CD4-positive, CD25-positive, alpha-beta regulatory T cell (primary cell): ENCODE data around the gene HDC. TPM values are rescaled to one million over a fixed set of nuclear protein-coding genes. Genes with fewer than 3 reads are reported as not detected.

Source experiments
- ATAC-seq, 2 donors: fragments of 150-1000 bp; cut with Tn5 transposase; one replicate each; pipeline ENCODE4 v1.10.0; 2021; ENCODE audit warnings: low read depth in 2 of 2, moderate number of reproducible peaks in 2 of 2, moderate library complexity in 1 of 2
- DNase-seq, 3 donors: peaks; one replicate each; pipeline versions ENCODE4 v3.0.0 to v3.0.0-alpha.2; 2012 to 2022; ENCODE audit warnings: mixed read lengths in 1 of 3
- H3K27ac ChIP-seq: one replicate; pipeline ENCODE4 v1.7.0; 2013; ENCODE audit warnings: mild to moderate bottlenecking, low read length; ENCODE audit not compliant: insufficient read depth, poor library complexity, severe bottlenecking
- H3K27me3 ChIP-seq: one replicate; pipeline ENCODE4 v1.7.0; 2013; ENCODE audit warnings: low read length; ENCODE audit not compliant: control insufficient read depth, insufficient read depth
- H3K36me3 ChIP-seq: one replicate; pipeline ENCODE4 v1.7.0; 2013; ENCODE audit warnings: mild to moderate bottlenecking, low read length, moderate library complexity; ENCODE audit not compliant: control insufficient read depth, insufficient read depth
- H3K4me1 ChIP-seq: 2 replicates; pipeline ENCODE4 v1.7.0; 2013; ENCODE audit warnings: mild to moderate bottlenecking, low read length; ENCODE audit not compliant: insufficient read depth, control insufficient read depth, poor library complexity, severe bottlenecking
- H3K4me3 ChIP-seq: one replicate; pipeline ENCODE4 v1.7.0; 2013; ENCODE audit warnings: low read depth, mild to moderate bottlenecking, low read length, moderate library complexity
- H3K9me3 ChIP-seq, 2 experiments: 1 replicate in 1 of 2; 2 replicates in 1 of 2; pipeline ENCODE4 v1.7.0; 2013; ENCODE audit warnings: low read length in 2 of 2, mild to moderate bottlenecking in 1 of 2, moderate library complexity in 1 of 2; ENCODE audit not compliant: control insufficient read depth in 2 of 2
- H3K27ac Mint-ChIP-seq, 3 donors: one replicate each; pipeline ENCODE4 v1.8.0; 2020 to 2022; ENCODE audit warnings: mild to moderate bottlenecking in 3 of 3, mixed read lengths in 3 of 3, moderate library complexity in 2 of 3
- H3K27me3 Mint-ChIP-seq: one replicate; pipeline ENCODE4 v1.8.0; 2022; ENCODE audit warnings: mild to moderate bottlenecking, mixed read lengths
- H3K36me3 Mint-ChIP-seq: one replicate; pipeline ENCODE4 v1.8.0; 2020; ENCODE audit warnings: mixed read lengths
- H3K4me1 Mint-ChIP-seq, 4 donors: one replicate each; pipeline ENCODE4 v1.8.0; 2020 to 2022; ENCODE audit warnings: mixed read lengths in 4 of 4, mild to moderate bottlenecking in 1 of 4
- H3K4me3 Mint-ChIP-seq, 4 donors: one replicate each; pipeline ENCODE4 v1.8.0; 2020 to 2022; ENCODE audit warnings: mild to moderate bottlenecking in 4 of 4, mixed read lengths in 4 of 4, moderate library complexity in 3 of 4
- H3K9me3 Mint-ChIP-seq, 7 donors: one replicate each; pipeline ENCODE4 v1.8.0; 2020 to 2022; ENCODE audit warnings: mixed read lengths in 7 of 7, mild to moderate bottlenecking in 3 of 7, moderate library complexity in 2 of 7
- polyA plus RNA-seq, 4 donors: library from polyadenylated mRNA; unstranded; fragments of 300-500 nt; fragmentation: Illumina TruSeq; gene quantifications; one replicate each; pipeline ENCODE4 v1.2.3, GENCODE V29; 2021
- total RNA-seq: library from RNA; stranded (reverse); gene quantifications from one replicate; pipeline ENCODE4 v1.2.3, GENCODE V29; 2022

The HDC gene, protein sequence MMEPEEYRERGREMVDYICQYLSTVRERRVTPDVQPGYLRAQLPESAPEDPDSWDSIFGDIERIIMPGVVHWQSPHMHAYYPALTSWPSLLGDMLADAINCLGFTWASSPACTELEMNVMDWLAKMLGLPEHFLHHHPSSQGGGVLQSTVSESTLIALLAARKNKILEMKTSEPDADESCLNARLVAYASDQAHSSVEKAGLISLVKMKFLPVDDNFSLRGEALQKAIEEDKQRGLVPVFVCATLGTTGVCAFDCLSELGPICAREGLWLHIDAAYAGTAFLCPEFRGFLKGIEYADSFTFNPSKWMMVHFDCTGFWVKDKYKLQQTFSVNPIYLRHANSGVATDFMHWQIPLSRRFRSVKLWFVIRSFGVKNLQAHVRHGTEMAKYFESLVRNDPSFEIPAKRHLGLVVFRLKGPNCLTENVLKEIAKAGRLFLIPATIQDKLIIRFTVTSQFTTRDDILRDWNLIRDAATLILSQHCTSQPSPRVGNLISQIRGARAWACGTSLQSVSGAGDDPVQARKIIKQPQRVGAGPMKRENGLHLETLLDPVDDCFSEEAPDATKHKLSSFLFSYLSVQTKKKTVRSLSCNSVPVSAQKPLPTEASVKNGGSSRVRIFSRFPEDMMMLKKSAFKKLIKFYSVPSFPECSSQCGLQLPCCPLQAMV
- total RNA-seq (3.5 TPM), polyA plus RNA-seq (not detected)

- no peak within 1 kb of the TSS for H3K4me3 Mint-ChIP-seq
- H3K27me3 Mint-ChIP-seq: no peaks in the 10 kb centered on the region
- ATAC-seq (no peak), DNase-seq (no peak)
- H3K4me1 Mint-ChIP-seq: peaks cover 4 to 28% (median 17%) of the 10 kb centered on the region in 4 donors
- peaks cover 0 to 9% (median 1%) of the 10 kb centered on the region in 7 donors for H3K9me3 Mint-ChIP-seq
- H3K27ac ChIP-seq: no peak within 1 kb of the TSS
- H3K9me3 ChIP-seq: peaks cover 0 to 2% of the 10 kb centered on the region in 2 experiments
- H3K27ac Mint-ChIP-seq: no peak within 1 kb of the TSS
- H3K36me3 ChIP-seq: no peaks in the 10 kb centered on the region
- peaks cover 3% of the 10 kb centered on the region for H3K27me3 ChIP-seq
- H3K4me3 ChIP-seq: no peak within 1 kb of the TSS
- peaks cover 18% of the 10 kb centered on the region for H3K4me1 ChIP-seq
- H3K36me3 Mint-ChIP-seq: peaks cover 4% of the 10 kb centered on the region
These were observed at the start of gene HDC for GRCh38 chr15:50265620-50266019. HDC (minus strand) TSS chr15:50265726; CDS start chr15:50265623, 103 bp downstream.

DNA sequence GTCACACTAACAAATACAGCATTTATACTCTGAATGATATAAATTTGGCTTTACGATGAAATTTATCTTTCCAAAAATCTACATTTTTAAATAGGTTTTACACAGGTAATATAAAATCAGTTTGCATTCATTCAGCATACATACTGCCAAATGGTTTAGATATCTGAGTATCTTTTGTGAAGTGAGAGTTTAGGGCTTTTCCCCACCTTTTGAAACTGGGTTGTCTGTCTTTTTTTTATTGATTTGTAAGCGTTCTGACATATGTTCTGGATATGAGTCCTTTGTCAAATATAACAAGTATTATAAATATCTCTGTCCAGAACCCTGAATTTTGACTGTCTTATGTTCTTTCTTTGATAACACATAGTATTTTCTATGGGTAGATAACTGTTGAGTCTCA is 47.1 kb upstream of the HDC start:
- Histone ChIP-seq H3K36me3 (peaks cover 10% of the 10 kb centered on the region), H3K4me1 (no peaks in the 10 kb centered on the region), H3K4me3 (no peak overlapping the region), H3K27ac (no peak overlapping the region), H3K27me3 (no peaks in the 10 kb centered on the region), H3K9me3 (peaks cover 0 to 6% of the 10 kb centered on the region in 2 experiments)
- H3K36me3 Mint-ChIP-seq: peaks cover 14% of the 10 kb centered on the region
- H3K27ac Mint-ChIP-seq: no peak overlapping the region
- H3K4me1 Mint-ChIP-seq: peaks cover 4 to 24% (median 14%) of the 10 kb centered on the region in 4 donors
- H3K4me3 Mint-ChIP-seq: no peak overlapping the region
- DNase-seq: no peak
- no peaks in the 10 kb centered on the region for H3K27me3 Mint-ChIP-seq
- peaks cover 0 to 10% (median 3%) of the 10 kb centered on the region in 7 donors for H3K9me3 Mint-ChIP-seq
- no peak for ATAC-seq

DNA sequence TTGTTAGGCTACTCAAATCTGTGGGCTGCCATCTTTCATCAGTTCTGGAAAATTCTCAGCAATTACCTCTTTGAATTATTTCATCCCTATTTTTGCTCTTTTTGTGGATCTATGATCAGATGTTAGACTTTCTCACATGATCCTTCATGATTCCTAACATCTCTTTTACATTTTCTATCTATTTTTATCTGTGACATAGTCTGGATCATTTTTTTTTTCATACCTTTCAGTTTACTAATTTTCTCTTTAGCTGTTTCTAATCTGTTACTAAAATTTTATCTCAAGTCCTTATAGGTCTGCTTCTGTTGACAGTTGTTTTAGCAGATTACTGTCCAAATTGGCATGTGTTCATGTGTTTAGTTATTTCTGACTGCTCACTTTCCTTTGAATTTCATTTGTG is 42.3 kb upstream of the HDC start:
- Histone ChIP-seq H3K27me3 (no peaks in the 10 kb centered on the region), H3K4me1 (no peaks in the 10 kb centered on the region), H3K9me3 (peaks cover 0 to 7% of the 10 kb centered on the region in 2 experiments), H3K27ac (no peak overlapping the region), H3K4me3 (no peak overlapping the region), H3K36me3 (peaks cover 21% of the 10 kb centered on the region)
- peaks cover 0 to 11% (median 2%) of the 10 kb centered on the region in 7 donors for H3K9me3 Mint-ChIP-seq
- H3K4me3 Mint-ChIP-seq: no peak overlapping the region
- peaks cover 3 to 21% (median 16%) of the 10 kb centered on the region in 4 donors for H3K4me1 Mint-ChIP-seq
- DNase-seq (no peak), ATAC-seq (no peak)
- no peaks in the 10 kb centered on the region for H3K27me3 Mint-ChIP-seq
- H3K36me3 Mint-ChIP-seq: peaks cover 34% of the 10 kb centered on the region
- H3K27ac Mint-ChIP-seq: peak overlapping the region in 1 of 3 donors; percentile 38

- H3K36me3 ChIP-seq: peaks cover 42% of the 10 kb centered on the region
- H3K27ac ChIP-seq: no peak overlapping the region
- peaks cover 0 to 11% (median 2%) of the 10 kb centered on the region in 7 donors for H3K9me3 Mint-ChIP-seq
- peaks cover 0 to 7% of the 10 kb centered on the region in 2 experiments for H3K9me3 ChIP-seq
- peaks cover 51% of the 10 kb centered on the region for H3K36me3 Mint-ChIP-seq
- ATAC-seq (no peak), DNase-seq (no peak)
- no peaks in the 10 kb centered on the region for H3K27me3 Mint-ChIP-seq
- H3K4me3 ChIP-seq: no peak overlapping the region
- H3K4me1 Mint-ChIP-seq: peaks cover 3 to 11% (median 6%) of the 10 kb centered on the region in 4 donors
- peak overlapping the region in 1 of 3 donors; percentile 38 for H3K27ac Mint-ChIP-seq
- H3K4me1 ChIP-seq: no peaks in the 10 kb centered on the region
- no peaks in the 10 kb centered on the region for H3K27me3 ChIP-seq
- no peak overlapping the region for H3K4me3 Mint-ChIP-seq
These were observed 39.3 kb upstream of the HDC start for GRCh38 chr15:50304836-50305235.

DNA sequence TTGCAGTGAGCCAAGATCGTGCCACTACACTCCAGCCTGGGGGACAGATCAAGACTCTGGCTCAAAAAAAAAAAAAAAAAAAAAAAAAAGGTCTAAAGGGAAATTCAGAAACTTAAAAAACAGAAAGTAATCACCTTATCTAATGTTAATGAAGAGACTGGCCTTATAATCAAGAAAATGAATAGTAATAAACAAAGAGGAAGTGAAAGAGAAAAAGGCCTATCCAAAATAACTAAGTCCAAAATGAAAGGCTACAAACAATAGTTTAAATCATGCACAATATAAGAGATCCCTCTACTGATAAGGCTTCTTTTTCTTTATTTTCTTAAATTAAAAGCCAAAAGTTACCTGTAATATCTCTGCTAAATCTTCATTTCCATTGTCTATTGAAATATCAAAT is 37.1 kb upstream of the HDC start:
- Mint-ChIP-seq H3K36me3 (peaks cover 46% of the 10 kb centered on the region), H3K9me3 (peaks cover 0 to 4% (median 0%) of the 10 kb centered on the region in 7 donors), H3K4me1 (peaks cover 3 to 6% (median 5%) of the 10 kb centered on the region in 4 donors), H3K27me3 (no peaks in the 10 kb centered on the region), H3K4me3 (no peak overlapping the region), H3K27ac (no peak overlapping the region)
- Histone ChIP-seq H3K27ac (no peak overlapping the region), H3K4me3 (no peak overlapping the region), H3K27me3 (no peaks in the 10 kb centered on the region), H3K9me3 (peaks cover 0 to under 1% of the 10 kb centered on the region in 2 experiments), H3K4me1 (no peaks in the 10 kb centered on the region), H3K36me3 (peaks cover 50% of the 10 kb centered on the region)
- ATAC-seq: no peak
- DNase-seq: no peak

DNA sequence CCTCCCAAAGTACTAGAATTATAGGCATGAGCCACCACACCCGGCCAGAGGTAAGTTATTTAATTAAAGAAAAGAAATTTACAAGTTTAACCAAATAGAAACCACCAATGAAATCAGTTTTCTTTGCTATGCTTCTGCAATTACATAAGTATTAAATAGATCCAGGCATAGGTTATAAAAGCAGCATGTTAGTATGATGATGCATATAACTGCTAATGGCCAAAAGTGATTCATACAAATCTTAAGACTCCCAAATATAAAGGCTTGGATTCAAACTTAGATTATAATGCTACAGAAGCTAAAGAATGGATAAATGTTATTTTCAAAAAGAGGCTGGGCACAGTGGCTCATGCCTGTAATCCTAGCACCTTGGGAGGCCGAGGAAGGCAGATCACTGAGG is 32.8 kb upstream of the HDC start:
- peaks cover 38% of the 10 kb centered on the region for H3K36me3 Mint-ChIP-seq

DNA sequence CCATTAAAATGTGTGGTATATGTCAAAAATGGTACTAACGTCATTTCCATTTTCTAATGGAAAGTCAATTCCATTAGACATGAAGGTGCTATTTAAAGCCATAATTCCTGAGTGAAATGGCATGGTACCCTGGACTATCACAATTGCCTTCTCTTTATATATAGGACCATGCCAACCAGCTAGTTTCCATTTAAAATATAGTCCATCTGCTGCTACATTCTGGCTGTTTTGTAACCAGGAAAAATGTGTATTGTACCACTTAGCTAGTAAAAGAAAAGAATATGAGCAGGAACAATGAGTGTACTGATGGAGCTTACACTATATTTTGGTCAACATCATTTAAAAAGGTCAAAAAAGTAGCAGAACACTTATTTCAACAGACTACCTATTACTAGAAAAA is 30.4 kb upstream of the HDC start:
- H3K27me3 Mint-ChIP-seq: no peaks in the 10 kb centered on the region
- peaks cover 25% of the 10 kb centered on the region for H3K36me3 Mint-ChIP-seq
- H3K4me1 Mint-ChIP-seq: peaks cover 0 to 4% (median under 1%) of the 10 kb centered on the region in 4 donors
- H3K27ac Mint-ChIP-seq: peak overlapping the region in 1 of 3 donors; percentile 43
- H3K9me3 Mint-ChIP-seq: no peaks in the 10 kb centered on the region
- H3K4me1 ChIP-seq: no peaks in the 10 kb centered on the region
- H3K27ac ChIP-seq: no peak overlapping the region
- no peaks in the 10 kb centered on the region for H3K9me3 ChIP-seq
- peaks cover 41% of the 10 kb centered on the region for H3K36me3 ChIP-seq
- H3K27me3 ChIP-seq: no peaks in the 10 kb centered on the region
- DNase-seq (no peak), ATAC-seq (no peak)
- no peak overlapping the region for H3K4me3 Mint-ChIP-seq
- H3K4me3 ChIP-seq: no peak overlapping the region

More for the DNA sequence above, 32.8 kb upstream of the HDC start:
- no peak for ATAC-seq
- Histone ChIP-seq H3K27me3 (no peaks in the 10 kb centered on the region), H3K27ac (no peak overlapping the region), H3K36me3 (peaks cover 46% of the 10 kb centered on the region), H3K4me1 (no peaks in the 10 kb centered on the region), H3K9me3 (no peaks in the 10 kb centered on the region), H3K4me3 (no peak overlapping the region)
- no peak for DNase-seq
- peaks cover 0 to 7% (median 0%) of the 10 kb centered on the region in 4 donors for H3K4me1 Mint-ChIP-seq
- H3K27me3 Mint-ChIP-seq: no peaks in the 10 kb centered on the region
- H3K9me3 Mint-ChIP-seq: no peaks in the 10 kb centered on the region
- no peak overlapping the region for H3K27ac Mint-ChIP-seq
- H3K4me3 Mint-ChIP-seq: no peak overlapping the region
